Gastroesophageal sphincter (tissue), 4 donors: ENCODE results near the gene SLC7A10. TPM values are rescaled to one million over a fixed set of nuclear protein-coding genes. Genes with fewer than 3 reads are reported as not detected.

Experiments used
- ATAC-seq: fragments of 150-250 bp; one replicate; pipeline ENCODE4 v1.9.1; 2016; ENCODE audit warnings: mild to moderate bottlenecking, moderate library complexity
- H3K27ac ChIP-seq, 4 donors: fragments of 200-600 bp; sonication (generic) in 3 of 4; 1 replicate in 3 of 4; 2 replicates in 1 of 4; pipeline ENCODE4 v1.5.1; 2016 to 2019
- H3K27me3 ChIP-seq: fragments of 200-600 bp; sonication (generic); one replicate; pipeline ENCODE4 v1.5.1; 2019
- H3K36me3 ChIP-seq, 2 donors: fragments of 200-600 bp; sonication (generic); one replicate each; pipeline ENCODE4 v1.5.1; 2019; ENCODE audit warnings: control low read depth in 1 of 2
- H3K4me1 ChIP-seq, 3 donors: fragments of 200-600 bp; sonication (generic); 1 replicate in 2 of 3; 2 replicates in 1 of 3; pipeline ENCODE4 v1.5.1; 2016 to 2019; ENCODE audit warnings: control low read depth in 2 of 3
- H3K4me3 ChIP-seq, 2 donors: fragments of 200-600 bp; sonication (generic); one replicate each; pipeline ENCODE4 v1.5.1; 2019; ENCODE audit warnings: mild to moderate bottlenecking in 1 of 2, moderate library complexity in 1 of 2
- H3K9me3 ChIP-seq, 3 donors: fragments of 200-600 bp; sonication (generic); one replicate each; pipeline ENCODE4 v1.5.1; 2017 to 2019; ENCODE audit warnings: control low read depth in 2 of 3
- EP300 ChIP-seq: sonication (generic); formaldehyde crosslinking; IDR thresholded peaks from one replicate; pipeline ENCODE4 v1.6.1; 2017; ENCODE audit warnings: antibody characterized with exemption, mild to moderate bottlenecking
- POLR2A ChIP-seq, 2 donors: fragments of 450-650 bp; IDR thresholded peaks; one replicate each; pipeline ENCODE4 v1.6.1; 2017; ENCODE audit warnings: antibody characterized with exemption in 2 of 2, mild to moderate bottlenecking in 2 of 2, moderate library complexity in 1 of 2
- POLR2AphosphoS5 ChIP-seq: sonication (generic); formaldehyde crosslinking; IDR thresholded peaks from one replicate; pipeline ENCODE4 v1.6.1; 2017; ENCODE audit warnings: antibody characterized with exemption
- WGBS, 2 donors: methylation state at CpG; one replicate each; pipeline ENCODE4 v1.1.5; 2018; ENCODE audit warnings: low coverage in 1 of 2; 5-methylcytosine and 5-hydroxymethylcytosine counted together
- total RNA-seq, 4 donors: library from RNA; depleted of rRNA; stranded (reverse); fragments of >200 nt; gene quantifications; one replicate each; pipeline ENCODE4 v1.1.0, GENCODE V29; 2016
- TF ChIP-seq, protein P1 (sequence below), 4 experiments: fragments of 200-600 bp in 2 of 4; fragments of 450-650 bp in 2 of 4; sonication (generic) in 1 of 4; IDR thresholded peaks; one replicate each; pipeline ENCODE4 v1.5.1; 2017 to 2019; ENCODE audit warnings: antibody characterized with exemption in 4 of 4, mild to moderate bottlenecking in 2 of 4, moderate library complexity in 2 of 4

The SLC7A10 gene
- total RNA-seq, 4 donors from 2014 or later, result not detected

DNA sequence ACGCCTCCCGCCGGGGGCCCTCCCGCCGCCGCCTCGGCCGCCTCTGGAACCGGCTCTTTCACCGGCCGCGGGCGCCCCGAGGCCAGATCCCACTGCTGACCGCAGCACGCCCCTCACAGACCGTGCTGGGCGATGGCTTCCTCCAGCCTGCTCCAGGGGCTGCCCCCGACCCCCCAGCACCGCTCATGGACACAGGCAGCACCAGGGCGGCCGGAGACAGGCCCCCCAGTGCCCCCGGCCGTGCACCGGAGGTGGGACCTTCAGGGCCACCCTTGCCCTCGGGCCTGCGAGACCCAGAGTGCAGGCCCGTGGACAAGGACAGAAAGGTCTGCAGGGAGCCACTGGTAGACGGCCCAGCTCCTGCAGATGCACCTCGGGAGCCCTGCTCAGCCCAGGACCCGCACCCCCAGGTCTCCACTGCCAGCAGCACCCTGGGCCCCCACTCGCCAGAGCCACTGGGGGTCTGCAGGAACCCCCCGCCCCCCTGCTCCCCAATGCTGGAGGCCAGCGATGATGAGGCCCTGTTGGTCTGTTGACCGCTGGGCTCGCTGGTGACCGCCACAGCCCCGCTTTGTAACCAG lies 18.5 kb downstream of the SLC7A10 start:
- WGBS, 2 donors, result no CpG with 5 or more reads among the region's 38 CpGs
- no peak overlapping the region for H3K4me3 ChIP-seq
- no peak overlapping the region for H3K27ac ChIP-seq
- no peak for ATAC-seq
- no peaks in the 10 kb centered on the region for H3K4me1 ChIP-seq
- H3K27me3 ChIP-seq, result no peaks in the 10 kb centered on the region
- peaks cover 0 to 57% of the 10 kb centered on the region in 2 donors for H3K36me3 ChIP-seq
- H3K9me3 ChIP-seq, result no peaks in the 10 kb centered on the region
- TF ChIP-seq, protein P1, sequence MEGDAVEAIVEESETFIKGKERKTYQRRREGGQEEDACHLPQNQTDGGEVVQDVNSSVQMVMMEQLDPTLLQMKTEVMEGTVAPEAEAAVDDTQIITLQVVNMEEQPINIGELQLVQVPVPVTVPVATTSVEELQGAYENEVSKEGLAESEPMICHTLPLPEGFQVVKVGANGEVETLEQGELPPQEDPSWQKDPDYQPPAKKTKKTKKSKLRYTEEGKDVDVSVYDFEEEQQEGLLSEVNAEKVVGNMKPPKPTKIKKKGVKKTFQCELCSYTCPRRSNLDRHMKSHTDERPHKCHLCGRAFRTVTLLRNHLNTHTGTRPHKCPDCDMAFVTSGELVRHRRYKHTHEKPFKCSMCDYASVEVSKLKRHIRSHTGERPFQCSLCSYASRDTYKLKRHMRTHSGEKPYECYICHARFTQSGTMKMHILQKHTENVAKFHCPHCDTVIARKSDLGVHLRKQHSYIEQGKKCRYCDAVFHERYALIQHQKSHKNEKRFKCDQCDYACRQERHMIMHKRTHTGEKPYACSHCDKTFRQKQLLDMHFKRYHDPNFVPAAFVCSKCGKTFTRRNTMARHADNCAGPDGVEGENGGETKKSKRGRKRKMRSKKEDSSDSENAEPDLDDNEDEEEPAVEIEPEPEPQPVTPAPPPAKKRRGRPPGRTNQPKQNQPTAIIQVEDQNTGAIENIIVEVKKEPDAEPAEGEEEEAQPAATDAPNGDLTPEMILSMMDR (IDR thresholded peaks at IDR 0.05), result no peak
- TF ChIP-seq EP300, result no peak
- no peak for TF ChIP-seq POLR2AphosphoS5
- TF ChIP-seq POLR2A (IDR thresholded peaks at IDR 0.05), result no peak

DNA sequence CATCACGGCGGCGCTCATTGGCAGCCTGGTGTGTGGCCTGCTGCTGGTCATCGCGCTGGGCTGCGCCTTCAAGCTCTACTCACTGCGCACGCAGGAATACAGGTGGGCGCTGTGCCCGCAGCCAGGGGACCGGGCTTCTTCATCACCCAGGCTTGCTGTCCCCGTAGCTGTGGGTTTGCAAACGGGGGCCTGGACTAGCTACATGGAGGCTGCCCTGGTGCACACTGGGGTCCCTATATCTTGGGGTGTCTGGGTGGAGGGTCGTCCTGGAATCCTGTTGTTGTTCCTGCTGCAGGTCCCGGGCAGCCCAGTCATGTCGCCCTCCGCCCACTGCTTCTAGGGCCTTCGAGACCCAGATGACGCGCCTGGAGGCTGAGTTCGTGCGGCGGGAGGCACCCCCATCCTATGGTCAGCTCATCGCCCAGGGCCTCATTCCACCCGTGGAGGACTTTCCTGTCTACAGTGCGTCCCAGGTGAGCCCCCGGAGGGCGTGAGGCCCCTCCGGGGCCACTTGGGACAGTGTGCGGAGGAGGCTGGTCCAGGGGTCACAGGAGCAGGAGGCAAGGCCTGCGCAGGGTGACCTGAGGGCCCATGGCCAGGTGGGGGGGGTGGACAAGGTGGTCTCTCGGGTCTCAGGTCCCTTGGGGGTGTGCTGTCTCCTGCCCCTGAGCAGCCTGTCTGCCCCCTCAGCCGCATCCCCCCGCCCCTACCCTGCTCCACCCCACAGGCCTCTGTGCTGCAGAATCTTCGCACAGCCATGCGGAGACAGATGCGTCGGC lies 19.2 kb downstream of the SLC7A10 start:
- H3K4me1 ChIP-seq, result no peaks in the 10 kb centered on the region
- H3K4me3 ChIP-seq, result no peak overlapping the region
- no peaks in the 10 kb centered on the region for H3K9me3 ChIP-seq
- TF ChIP-seq POLR2AphosphoS5 (no peak), POLR2A (IDR thresholded peaks at IDR 0.05) (no peak), EP300 (no peak)
- TF ChIP-seq, protein P1 (IDR thresholded peaks at IDR 0.05), result no peak
- H3K36me3 ChIP-seq, result peaks cover 0 to 64% of the 10 kb centered on the region in 2 donors
- ATAC-seq, result no peak
- no CpG with 5 or more reads among the region's 38 CpGs for WGBS, 2 donors
- no peaks in the 10 kb centered on the region for H3K27me3 ChIP-seq
- H3K27ac ChIP-seq, result no peak overlapping the region

DNA sequence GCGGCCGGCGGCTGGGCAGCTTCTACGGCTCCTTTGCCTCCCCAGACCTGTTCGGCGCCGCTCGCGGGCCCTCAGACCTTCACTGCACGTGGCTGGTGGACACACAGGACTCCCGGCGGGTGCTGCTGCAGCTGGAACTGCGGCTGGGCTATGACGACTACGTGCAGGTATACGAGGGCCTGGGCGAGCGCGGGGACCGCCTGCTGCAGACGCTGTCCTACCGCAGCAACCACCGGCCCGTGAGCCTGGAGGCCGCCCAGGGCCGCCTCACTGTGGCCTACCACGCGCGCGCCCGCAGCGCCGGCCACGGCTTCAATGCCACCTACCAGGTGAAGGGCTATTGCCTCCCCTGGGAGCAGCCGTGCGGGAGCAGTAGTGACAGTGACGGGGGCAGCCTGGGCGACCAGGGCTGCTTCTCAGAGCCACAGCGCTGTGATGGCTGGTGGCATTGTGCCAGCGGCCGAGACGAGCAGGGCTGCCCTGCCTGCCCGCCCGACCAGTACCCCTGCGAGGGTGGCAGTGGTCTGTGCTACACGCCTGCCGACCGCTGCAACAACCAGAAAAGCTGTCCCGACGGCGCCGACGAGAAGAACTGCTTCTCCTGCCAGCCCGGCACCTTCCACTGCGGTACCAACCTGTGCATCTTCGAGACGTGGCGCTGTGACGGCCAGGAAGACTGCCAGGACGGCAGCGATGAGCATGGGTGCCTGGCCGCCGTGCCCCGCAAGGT lies 20.0 kb downstream of the SLC7A10 start:
- peaks cover 0 to 69% of the 10 kb centered on the region in 2 donors for H3K36me3 ChIP-seq
- ATAC-seq, result no peak
- no peak overlapping the region for H3K27ac ChIP-seq
- H3K4me3 ChIP-seq, result no peak overlapping the region
- H3K4me1 ChIP-seq, result no peaks in the 10 kb centered on the region
- no peaks in the 10 kb centered on the region for H3K27me3 ChIP-seq
- TF ChIP-seq POLR2AphosphoS5, result no peak
- TF ChIP-seq, protein P1 (IDR thresholded peaks at IDR 0.05), result no peak
- no peak for TF ChIP-seq EP300
- no peak for TF ChIP-seq POLR2A (IDR thresholded peaks at IDR 0.05)
- no CpG with 5 or more reads among the region's 64 CpGs for WGBS, 2 donors
- H3K9me3 ChIP-seq, result no peaks in the 10 kb centered on the region

DNA sequence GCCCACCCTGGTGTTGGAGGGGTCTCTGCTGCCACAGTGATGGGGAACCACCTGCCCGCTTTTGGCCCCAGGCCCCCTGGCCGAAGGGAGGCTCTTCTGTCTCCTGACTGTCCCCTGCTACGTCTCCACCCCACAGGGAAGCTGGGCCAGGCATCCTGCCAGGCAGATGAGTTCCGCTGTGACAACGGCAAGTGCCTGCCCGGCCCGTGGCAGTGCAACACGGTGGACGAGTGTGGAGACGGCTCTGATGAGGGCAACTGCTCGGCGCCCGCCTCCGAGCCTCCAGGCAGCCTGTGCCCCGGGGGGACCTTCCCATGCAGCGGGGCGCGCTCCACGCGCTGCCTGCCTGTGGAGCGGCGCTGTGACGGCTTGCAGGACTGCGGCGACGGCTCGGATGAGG lies 20.5 kb downstream of the SLC7A10 start:
- 76% methylated on average over 3 of the region's 27 CpGs; no CpG with 5 or more reads in 1 of the 2 donors for WGBS, 2 donors
- peaks cover 0 to 73% of the 10 kb centered on the region in 2 donors for H3K36me3 ChIP-seq
- TF ChIP-seq, protein P1 (IDR thresholded peaks at IDR 0.05), result no peak
- no peak for TF ChIP-seq EP300
- TF ChIP-seq POLR2AphosphoS5, result no peak
- TF ChIP-seq POLR2A (IDR thresholded peaks at IDR 0.05), result no peak

More for the DNA sequence above, 20.5 kb downstream of the SLC7A10 start:
- Histone ChIP-seq H3K27me3 (no peaks in the 10 kb centered on the region), H3K9me3 (no peaks in the 10 kb centered on the region), H3K4me1 (no peaks in the 10 kb centered on the region), H3K27ac (no peak overlapping the region), H3K4me3 (no peak overlapping the region)
- ATAC-seq, result no peak
